K562 (cell line): ENCODE measurements around the gene MRPL27. TPM values are rescaled to one million over a fixed set of nuclear protein-coding genes. Genes with fewer than 3 reads are reported as not detected.

Experiments used
- CHD1 ChIP-seq: fragments of 200-600 bp; sonication (generic); IDR thresholded peaks from one replicate; pipeline ENCODE4 v1.6.1; 2012; ENCODE audit warnings: mild to moderate bottlenecking, moderate library complexity, low read length, inconsistent platforms
- GABPB1 ChIP-seq: sonication (generic); formaldehyde crosslinking; IDR thresholded peaks from 2 replicates; pipeline ENCODE4 v1.8.0; 2022; ENCODE audit warnings: mild to moderate bottlenecking, missing genetic modification reagents
- MXI1 ChIP-seq: IDR thresholded peaks from 2 replicates; pipeline ENCODE4 v1.6.1; 2011; ENCODE audit warnings: low read depth, mild to moderate bottlenecking, improper control_type of control experiment, low read length
- PHTF2 ChIP-seq: fragments of 250-450 bp; sonication (Bioruptor Pico); IDR thresholded peaks from 2 replicates; pipeline ENCODE4 v1.5.0; 2021; ENCODE audit warnings: mild to moderate bottlenecking
- PURB ChIP-seq: sonication (generic); formaldehyde crosslinking; IDR thresholded peaks from 2 replicates; pipeline ENCODE4 v1.9.0; 2021; ENCODE audit warnings: low read depth, mild to moderate bottlenecking, missing genetic modification reagents
- ZFX ChIP-seq: sonication (generic); formaldehyde crosslinking; IDR thresholded peaks from 2 replicates; pipeline ENCODE4 v1.8.0; 2022; ENCODE audit warnings: mild to moderate bottlenecking, missing genetic modification reagents, moderate library complexity
- ZNF12 ChIP-seq: sonication (generic); formaldehyde crosslinking; IDR thresholded peaks from 2 replicates; pipeline ENCODE4 v1.4.0; 2020; ENCODE audit warnings: mild to moderate bottlenecking, missing genetic modification reagents
- ZNF140 ChIP-seq: fragments of 250-450 bp; sonication (Bioruptor Pico); IDR thresholded peaks from 2 replicates; pipeline ENCODE4 v1.8.0; 2021; ENCODE audit warnings: moderate library complexity, mild to moderate bottlenecking, inconsistent platforms
- ZNF77 ChIP-seq: fragments of 250-450 bp; sonication (Bioruptor Pico); IDR thresholded peaks from 2 replicates; pipeline ENCODE4 v1.5.0; 2020
- polyA plus RNA-seq, 8 experiments: library from polyadenylated mRNA; depleted of rRNA in 4 of 8; stranded (reverse) in 5 of 8; unstranded in 3 of 8; fragments of >200 nt; fragmentation: Nextera tagmentation in 2 of 8; fragmentation: Illumina TruSeq in 1 of 8; extraction: Ambion mirVana in 2 of 8; extraction: Trizol in 1 of 8; gene quantifications; 2 replicates each; pipeline versions ENCODE4 v1.2.1 to v1.2.3, GENCODE V29; 2011 to 2014; ENCODE audit warnings: inconsistent platforms in 1 of 8, missing spikeins in 1 of 8
- total RNA-seq, 7 experiments: library from RNA; depleted of rRNA in 6 of 7; stranded (reverse); fragments of >200 nt in 6 of 7; fragmentation: Illumina TruSeq in 2 of 7; extraction: Trizol in 2 of 7; gene quantifications; 2 replicates each; pipeline versions ENCODE4 v1.2.1 to v1.2.3, GENCODE V29; 2011 to 2021; ENCODE audit warnings: low replicate concordance in 1 of 7
- TF ChIP-seq, protein P1 (sequence below): sonication (generic); formaldehyde crosslinking; IDR thresholded peaks from 2 replicates; pipeline ENCODE4 v1.8.0; 2023; ENCODE audit warnings: missing genetic modification reagents, mild to moderate bottlenecking, borderline replicate concordance
- TF ChIP-seq, protein P2 (sequence below): sonication (generic); formaldehyde crosslinking; IDR thresholded peaks from 2 replicates; pipeline ENCODE4 v1.9.0; 2022; ENCODE audit warnings: mild to moderate bottlenecking, missing genetic modification reagents
- TF ChIP-seq, protein P3 (sequence below): sonication (generic); IDR thresholded peaks from 2 replicates; pipeline ENCODE4 v1.6.1; 2016
- TF ChIP-seq, protein P4 (sequence below): fragments of 450-650 bp; formaldehyde crosslinking; IDR thresholded peaks from 2 replicates; pipeline ENCODE4 v1.4.0; 2020; ENCODE audit warnings: mild to moderate bottlenecking, mixed read lengths

Gene MRPL27
- total and polyA plus RNA-seq, 9 of the 15 experiments (the other 6 are each of a cell fraction or from before 2014, with no cell fraction given): 96.3 to 401 (median 142) TPM

DNA sequence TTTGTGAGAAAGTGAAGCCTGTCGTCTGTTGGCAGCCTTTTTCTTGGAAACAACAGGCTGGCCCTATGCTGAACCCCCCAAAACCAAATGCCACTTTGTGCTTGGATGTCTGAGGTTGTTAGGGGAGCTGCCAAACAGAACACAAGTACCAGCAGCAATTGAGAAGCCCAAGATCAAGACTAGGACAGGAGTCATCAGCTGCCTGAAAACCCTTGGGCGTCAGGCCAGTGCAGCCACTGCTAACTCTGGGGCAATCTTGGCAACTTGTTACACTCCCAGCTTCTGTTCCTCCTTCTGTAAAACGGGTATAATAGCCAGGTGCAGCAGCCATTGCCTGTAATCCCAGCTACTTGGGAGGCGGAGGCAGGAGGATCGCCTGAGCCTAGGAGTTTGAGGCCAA is 33.6 kb upstream of the MRPL27 start (continued):
- TF ChIP-seq, protein P1, sequence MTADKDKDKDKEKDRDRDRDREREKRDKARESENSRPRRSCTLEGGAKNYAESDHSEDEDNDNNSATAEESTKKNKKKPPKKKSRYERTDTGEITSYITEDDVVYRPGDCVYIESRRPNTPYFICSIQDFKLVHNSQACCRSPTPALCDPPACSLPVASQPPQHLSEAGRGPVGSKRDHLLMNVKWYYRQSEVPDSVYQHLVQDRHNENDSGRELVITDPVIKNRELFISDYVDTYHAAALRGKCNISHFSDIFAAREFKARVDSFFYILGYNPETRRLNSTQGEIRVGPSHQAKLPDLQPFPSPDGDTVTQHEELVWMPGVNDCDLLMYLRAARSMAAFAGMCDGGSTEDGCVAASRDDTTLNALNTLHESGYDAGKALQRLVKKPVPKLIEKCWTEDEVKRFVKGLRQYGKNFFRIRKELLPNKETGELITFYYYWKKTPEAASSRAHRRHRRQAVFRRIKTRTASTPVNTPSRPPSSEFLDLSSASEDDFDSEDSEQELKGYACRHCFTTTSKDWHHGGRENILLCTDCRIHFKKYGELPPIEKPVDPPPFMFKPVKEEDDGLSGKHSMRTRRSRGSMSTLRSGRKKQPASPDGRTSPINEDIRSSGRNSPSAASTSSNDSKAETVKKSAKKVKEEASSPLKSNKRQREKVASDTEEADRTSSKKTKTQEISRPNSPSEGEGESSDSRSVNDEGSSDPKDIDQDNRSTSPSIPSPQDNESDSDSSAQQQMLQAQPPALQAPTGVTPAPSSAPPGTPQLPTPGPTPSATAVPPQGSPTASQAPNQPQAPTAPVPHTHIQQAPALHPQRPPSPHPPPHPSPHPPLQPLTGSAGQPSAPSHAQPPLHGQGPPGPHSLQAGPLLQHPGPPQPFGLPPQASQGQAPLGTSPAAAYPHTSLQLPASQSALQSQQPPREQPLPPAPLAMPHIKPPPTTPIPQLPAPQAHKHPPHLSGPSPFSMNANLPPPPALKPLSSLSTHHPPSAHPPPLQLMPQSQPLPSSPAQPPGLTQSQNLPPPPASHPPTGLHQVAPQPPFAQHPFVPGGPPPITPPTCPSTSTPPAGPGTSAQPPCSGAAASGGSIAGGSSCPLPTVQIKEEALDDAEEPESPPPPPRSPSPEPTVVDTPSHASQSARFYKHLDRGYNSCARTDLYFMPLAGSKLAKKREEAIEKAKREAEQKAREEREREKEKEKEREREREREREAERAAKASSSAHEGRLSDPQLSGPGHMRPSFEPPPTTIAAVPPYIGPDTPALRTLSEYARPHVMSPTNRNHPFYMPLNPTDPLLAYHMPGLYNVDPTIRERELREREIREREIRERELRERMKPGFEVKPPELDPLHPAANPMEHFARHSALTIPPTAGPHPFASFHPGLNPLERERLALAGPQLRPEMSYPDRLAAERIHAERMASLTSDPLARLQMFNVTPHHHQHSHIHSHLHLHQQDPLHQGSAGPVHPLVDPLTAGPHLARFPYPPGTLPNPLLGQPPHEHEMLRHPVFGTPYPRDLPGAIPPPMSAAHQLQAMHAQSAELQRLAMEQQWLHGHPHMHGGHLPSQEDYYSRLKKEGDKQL: no peak
- no peak for TF ChIP-seq ZNF12
- TF ChIP-seq CHD1: no peak
- TF ChIP-seq ZNF140: no peak
- no peak for TF ChIP-seq PHTF2
- TF ChIP-seq, protein P2, sequence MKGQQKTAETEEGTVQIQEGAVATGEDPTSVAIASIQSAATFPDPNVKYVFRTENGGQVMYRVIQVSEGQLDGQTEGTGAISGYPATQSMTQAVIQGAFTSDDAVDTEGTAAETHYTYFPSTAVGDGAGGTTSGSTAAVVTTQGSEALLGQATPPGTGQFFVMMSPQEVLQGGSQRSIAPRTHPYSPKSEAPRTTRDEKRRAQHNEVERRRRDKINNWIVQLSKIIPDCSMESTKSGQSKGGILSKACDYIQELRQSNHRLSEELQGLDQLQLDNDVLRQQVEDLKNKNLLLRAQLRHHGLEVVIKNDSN (CRISPR knock-in tag): no peak
- TF ChIP-seq GABPB1 (CRISPR knock-in tag): no peak
- TF ChIP-seq, protein P3, sequence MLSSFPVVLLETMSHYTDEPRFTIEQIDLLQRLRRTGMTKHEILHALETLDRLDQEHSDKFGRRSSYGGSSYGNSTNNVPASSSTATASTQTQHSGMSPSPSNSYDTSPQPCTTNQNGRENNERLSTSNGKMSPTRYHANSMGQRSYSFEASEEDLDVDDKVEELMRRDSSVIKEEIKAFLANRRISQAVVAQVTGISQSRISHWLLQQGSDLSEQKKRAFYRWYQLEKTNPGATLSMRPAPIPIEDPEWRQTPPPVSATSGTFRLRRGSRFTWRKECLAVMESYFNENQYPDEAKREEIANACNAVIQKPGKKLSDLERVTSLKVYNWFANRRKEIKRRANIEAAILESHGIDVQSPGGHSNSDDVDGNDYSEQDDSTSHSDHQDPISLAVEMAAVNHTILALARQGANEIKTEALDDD: no peak
- no peak for TF ChIP-seq PURB (CRISPR knock-in tag)
- TF ChIP-seq, protein P4, sequence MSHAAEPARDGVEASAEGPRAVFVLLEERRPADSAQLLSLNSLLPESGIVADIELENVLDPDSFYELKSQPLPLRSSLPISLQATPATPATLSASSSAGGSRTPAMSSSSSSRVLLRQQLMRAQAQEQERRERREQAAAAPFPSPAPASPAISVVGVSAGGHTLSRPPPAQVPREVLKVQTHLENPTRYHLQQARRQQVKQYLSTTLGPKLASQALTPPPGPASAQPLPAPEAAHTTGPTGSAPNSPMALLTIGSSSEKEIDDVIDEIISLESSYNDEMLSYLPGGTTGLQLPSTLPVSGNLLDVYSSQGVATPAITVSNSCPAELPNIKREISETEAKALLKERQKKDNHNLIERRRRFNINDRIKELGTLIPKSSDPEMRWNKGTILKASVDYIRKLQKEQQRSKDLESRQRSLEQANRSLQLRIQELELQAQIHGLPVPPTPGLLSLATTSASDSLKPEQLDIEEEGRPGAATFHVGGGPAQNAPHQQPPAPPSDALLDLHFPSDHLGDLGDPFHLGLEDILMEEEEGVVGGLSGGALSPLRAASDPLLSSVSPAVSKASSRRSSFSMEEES (CRISPR knock-in tag): no peak
- no peak for TF ChIP-seq MXI1
- TF ChIP-seq ZFX (CRISPR knock-in tag): no peak
- no peak for TF ChIP-seq ZNF77 (CRISPR knock-in tag)
